Fibroblast of lung (primary cell): ENCODE results near the gene RTTN.

Experiments used
- EZH2 ChIP-seq: IDR thresholded peaks from 2 replicates; pipeline ENCODE4 v1.5.1; 2012; ENCODE audit warnings: low read length, control low read depth, mild to moderate bottlenecking; ENCODE audit errors: missing control alignments
- TF ChIP-seq, protein P1 (sequence below), 2 donors: IDR thresholded peaks in 1 of 2; conservative IDR thresholded peaks in 1 of 2; 1 replicate in 1 of 2; 2 replicates in 1 of 2; pipeline ENCODE4 v1.5.1; 2011 to 2012; ENCODE audit warnings: low read length in 2 of 2, control low read depth in 1 of 2, inconsistent platforms in 1 of 2, low read depth in 1 of 2, mild to moderate bottlenecking in 1 of 2

GRCh38 chr18:70176537-70176936, 28.9 kb downstream of the RTTN start:
- TF ChIP-seq, protein P1, sequence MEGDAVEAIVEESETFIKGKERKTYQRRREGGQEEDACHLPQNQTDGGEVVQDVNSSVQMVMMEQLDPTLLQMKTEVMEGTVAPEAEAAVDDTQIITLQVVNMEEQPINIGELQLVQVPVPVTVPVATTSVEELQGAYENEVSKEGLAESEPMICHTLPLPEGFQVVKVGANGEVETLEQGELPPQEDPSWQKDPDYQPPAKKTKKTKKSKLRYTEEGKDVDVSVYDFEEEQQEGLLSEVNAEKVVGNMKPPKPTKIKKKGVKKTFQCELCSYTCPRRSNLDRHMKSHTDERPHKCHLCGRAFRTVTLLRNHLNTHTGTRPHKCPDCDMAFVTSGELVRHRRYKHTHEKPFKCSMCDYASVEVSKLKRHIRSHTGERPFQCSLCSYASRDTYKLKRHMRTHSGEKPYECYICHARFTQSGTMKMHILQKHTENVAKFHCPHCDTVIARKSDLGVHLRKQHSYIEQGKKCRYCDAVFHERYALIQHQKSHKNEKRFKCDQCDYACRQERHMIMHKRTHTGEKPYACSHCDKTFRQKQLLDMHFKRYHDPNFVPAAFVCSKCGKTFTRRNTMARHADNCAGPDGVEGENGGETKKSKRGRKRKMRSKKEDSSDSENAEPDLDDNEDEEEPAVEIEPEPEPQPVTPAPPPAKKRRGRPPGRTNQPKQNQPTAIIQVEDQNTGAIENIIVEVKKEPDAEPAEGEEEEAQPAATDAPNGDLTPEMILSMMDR (conservative IDR thresholded peaks at IDR 0.05 in 1 of 2, IDR thresholded peaks at IDR 0.05 in 1 of 2; ENCODE audit: low read depth in 1 of 2, low read length in 2 of 2), result no peak
- no peak for TF ChIP-seq EZH2
